ENCODE results near the gene FAM107B. TPM values are rescaled to one million over a fixed set of nuclear protein-coding genes. Genes with fewer than 3 reads are reported as not detected.

Gene FAM107B
- total RNA-seq, 1 donor from 2014 or later, result 50.9 TPM

- Mint-ChIP-seq H3K9me3 (no peaks in the 10 kb centered on the region), H3K27ac (no peak overlapping the region)
These were observed 292.9 kb downstream of the FAM107B start for GRCh38 chr10:14481752-14482151.

GRCh38 chr10:14481014-14481413 is 293.7 kb downstream of the FAM107B start:
- Mint-ChIP-seq H3K4me1 (ENCODE audit: unreplicated experiment) (peaks cover 11% of the 10 kb centered on the region), H3K27ac (no peak overlapping the region), H3K4me3 (no peak overlapping the region), H3K9me3 (no peaks in the 10 kb centered on the region), H3K27me3 (peaks cover 17% of the 10 kb centered on the region), H3K36me3 (no peaks in the 10 kb centered on the region)
- DNase-seq (ENCODE audit: extremely low spot score, unreplicated experiment), result no peak
- TF ChIP-seq, protein P1, sequence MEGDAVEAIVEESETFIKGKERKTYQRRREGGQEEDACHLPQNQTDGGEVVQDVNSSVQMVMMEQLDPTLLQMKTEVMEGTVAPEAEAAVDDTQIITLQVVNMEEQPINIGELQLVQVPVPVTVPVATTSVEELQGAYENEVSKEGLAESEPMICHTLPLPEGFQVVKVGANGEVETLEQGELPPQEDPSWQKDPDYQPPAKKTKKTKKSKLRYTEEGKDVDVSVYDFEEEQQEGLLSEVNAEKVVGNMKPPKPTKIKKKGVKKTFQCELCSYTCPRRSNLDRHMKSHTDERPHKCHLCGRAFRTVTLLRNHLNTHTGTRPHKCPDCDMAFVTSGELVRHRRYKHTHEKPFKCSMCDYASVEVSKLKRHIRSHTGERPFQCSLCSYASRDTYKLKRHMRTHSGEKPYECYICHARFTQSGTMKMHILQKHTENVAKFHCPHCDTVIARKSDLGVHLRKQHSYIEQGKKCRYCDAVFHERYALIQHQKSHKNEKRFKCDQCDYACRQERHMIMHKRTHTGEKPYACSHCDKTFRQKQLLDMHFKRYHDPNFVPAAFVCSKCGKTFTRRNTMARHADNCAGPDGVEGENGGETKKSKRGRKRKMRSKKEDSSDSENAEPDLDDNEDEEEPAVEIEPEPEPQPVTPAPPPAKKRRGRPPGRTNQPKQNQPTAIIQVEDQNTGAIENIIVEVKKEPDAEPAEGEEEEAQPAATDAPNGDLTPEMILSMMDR (conservative IDR thresholded peaks at IDR 0.05), result no peak

More at GRCh38 chr10:14481752-14482151, 292.9 kb downstream of the FAM107B start:
- Mint-ChIP-seq H3K4me1 (ENCODE audit: unreplicated experiment) (peaks cover 11% of the 10 kb centered on the region), H3K27me3 (peaks cover 17% of the 10 kb centered on the region), H3K36me3 (no peaks in the 10 kb centered on the region), H3K4me3 (no peak overlapping the region)
- no peak for DNase-seq (ENCODE audit: extremely low spot score, unreplicated experiment)
- TF ChIP-seq, protein P1 (conservative IDR thresholded peaks at IDR 0.05), result no peak

DNA sequence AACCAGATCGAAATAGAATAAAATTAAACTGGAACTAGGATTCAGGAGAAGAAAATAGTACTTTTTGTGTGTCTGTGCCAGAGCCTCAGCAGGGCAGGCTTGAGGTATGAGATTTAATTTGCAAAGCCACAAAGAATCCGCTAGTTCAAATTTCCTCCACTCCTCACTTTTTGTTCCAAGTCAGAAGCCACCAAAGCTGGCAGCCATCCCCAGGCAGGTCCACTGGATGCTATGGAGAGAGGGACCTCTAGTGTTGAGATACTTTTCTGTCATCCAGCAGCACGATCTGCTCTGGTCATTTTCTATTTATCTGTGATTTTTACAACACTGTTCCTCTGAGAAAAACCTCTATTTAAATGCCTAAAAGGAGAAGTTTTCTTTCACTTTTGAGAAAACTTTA is 296.1 kb downstream of the FAM107B start:
- peak overlapping the region; percentile 58 for H3K27ac Mint-ChIP-seq
- TF ChIP-seq, protein P1 (conservative IDR thresholded peaks at IDR 0.05), result peak; percentile 80
- DNase-seq (ENCODE audit: extremely low spot score, unreplicated experiment), result no peak
- H3K4me1 Mint-ChIP-seq (ENCODE audit: unreplicated experiment), result peaks cover 11% of the 10 kb centered on the region
- peaks cover 18% of the 10 kb centered on the region for H3K27me3 Mint-ChIP-seq
- no peaks in the 10 kb centered on the region for H3K9me3 Mint-ChIP-seq
- no peaks in the 10 kb centered on the region for H3K36me3 Mint-ChIP-seq
- H3K4me3 Mint-ChIP-seq, result no peak overlapping the region

DNA sequence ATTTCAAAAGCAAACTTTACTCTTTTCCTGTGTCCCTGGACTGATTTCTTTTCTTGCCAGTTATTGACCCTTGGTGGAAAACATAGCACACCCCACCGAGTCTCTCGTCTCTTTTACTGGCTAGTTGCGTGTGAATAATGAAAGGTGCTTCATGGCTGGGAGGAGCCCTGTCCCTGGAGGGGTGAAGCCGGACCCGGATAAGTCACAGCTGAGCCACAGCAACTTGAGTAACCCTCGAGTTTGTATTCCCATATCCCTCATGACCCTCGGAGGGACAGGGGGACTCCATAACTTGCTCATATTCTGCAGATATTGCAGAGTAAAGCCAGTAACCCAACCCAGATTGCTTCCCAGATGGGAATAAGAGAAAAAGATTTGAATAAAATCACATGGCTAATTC is 296.5 kb downstream of the FAM107B start:
- no peak for DNase-seq (ENCODE audit: extremely low spot score, unreplicated experiment)
- Mint-ChIP-seq H3K4me3 (no peak overlapping the region), H3K27ac (no peak overlapping the region), H3K9me3 (no peaks in the 10 kb centered on the region), H3K36me3 (no peaks in the 10 kb centered on the region), H3K4me1 (ENCODE audit: unreplicated experiment) (peaks cover 11% of the 10 kb centered on the region), H3K27me3 (peaks cover 18% of the 10 kb centered on the region)
- TF ChIP-seq, protein P1 (conservative IDR thresholded peaks at IDR 0.05), result no peak

- TF ChIP-seq, protein P1 (conservative IDR thresholded peaks at IDR 0.05), result no peak
- H3K36me3 Mint-ChIP-seq, result no peaks in the 10 kb centered on the region
- DNase-seq (ENCODE audit: extremely low spot score, unreplicated experiment), result no peak
- H3K4me1 Mint-ChIP-seq (ENCODE audit: unreplicated experiment), result peaks cover 11% of the 10 kb centered on the region
- no peak overlapping the region for H3K4me3 Mint-ChIP-seq
- H3K9me3 Mint-ChIP-seq, result no peaks in the 10 kb centered on the region
- H3K27ac Mint-ChIP-seq, result no peak overlapping the region
- H3K27me3 Mint-ChIP-seq, result peaks cover 25% of the 10 kb centered on the region
These were observed 297.3 kb downstream of the FAM107B start for GRCh38 chr10:14477408-14477710.

Measured in type B pancreatic cell (in vitro differentiated cells).